GM12872 (cell line): ENCODE results near the gene C1orf35.

ENCODE experiments used
- TF ChIP-seq, protein P1 (sequence below): IDR thresholded peaks from 3 replicates; pipeline ENCODE4 v1.5.1; 2011; ENCODE audit warnings: low read depth, mild to moderate bottlenecking, low read length, moderate library complexity; ENCODE audit not compliant: insufficient read depth

Gene C1orf35

DNA sequence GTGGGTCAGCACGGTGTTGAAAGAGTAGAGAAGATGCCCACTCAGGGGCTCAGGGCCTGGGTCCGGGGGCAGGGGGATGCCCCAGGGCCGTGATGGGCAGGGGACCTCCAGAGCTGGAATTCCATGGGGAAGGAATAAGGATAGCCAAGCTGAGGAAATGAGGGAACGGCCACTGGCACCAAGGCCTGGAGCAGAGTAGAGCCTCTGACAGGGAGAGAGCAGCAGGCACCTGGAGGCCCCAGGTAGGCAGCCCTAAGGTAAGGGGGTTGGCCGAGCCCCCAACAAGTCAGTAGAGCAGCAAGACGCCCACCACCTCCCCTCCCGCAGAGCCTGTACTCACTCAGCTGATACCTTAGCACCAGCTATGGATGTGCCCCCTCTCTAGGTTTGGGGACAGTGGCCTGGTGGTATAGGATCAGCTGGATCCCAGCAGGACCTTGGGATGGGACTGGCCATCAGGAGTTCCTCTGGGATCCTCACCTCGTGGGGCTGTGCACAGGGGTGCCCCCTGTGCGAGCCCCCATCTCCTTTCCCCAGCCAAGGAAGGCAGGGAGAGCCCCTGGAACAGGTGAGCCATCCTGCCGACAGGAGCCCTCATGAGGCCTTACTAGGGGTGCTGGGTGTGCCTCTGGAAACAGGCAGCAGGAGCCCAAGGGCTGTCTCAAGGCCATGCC, 41.6 kb downstream of the C1orf35 start:
- TF ChIP-seq, protein P1, sequence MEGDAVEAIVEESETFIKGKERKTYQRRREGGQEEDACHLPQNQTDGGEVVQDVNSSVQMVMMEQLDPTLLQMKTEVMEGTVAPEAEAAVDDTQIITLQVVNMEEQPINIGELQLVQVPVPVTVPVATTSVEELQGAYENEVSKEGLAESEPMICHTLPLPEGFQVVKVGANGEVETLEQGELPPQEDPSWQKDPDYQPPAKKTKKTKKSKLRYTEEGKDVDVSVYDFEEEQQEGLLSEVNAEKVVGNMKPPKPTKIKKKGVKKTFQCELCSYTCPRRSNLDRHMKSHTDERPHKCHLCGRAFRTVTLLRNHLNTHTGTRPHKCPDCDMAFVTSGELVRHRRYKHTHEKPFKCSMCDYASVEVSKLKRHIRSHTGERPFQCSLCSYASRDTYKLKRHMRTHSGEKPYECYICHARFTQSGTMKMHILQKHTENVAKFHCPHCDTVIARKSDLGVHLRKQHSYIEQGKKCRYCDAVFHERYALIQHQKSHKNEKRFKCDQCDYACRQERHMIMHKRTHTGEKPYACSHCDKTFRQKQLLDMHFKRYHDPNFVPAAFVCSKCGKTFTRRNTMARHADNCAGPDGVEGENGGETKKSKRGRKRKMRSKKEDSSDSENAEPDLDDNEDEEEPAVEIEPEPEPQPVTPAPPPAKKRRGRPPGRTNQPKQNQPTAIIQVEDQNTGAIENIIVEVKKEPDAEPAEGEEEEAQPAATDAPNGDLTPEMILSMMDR: no peak

DNA sequence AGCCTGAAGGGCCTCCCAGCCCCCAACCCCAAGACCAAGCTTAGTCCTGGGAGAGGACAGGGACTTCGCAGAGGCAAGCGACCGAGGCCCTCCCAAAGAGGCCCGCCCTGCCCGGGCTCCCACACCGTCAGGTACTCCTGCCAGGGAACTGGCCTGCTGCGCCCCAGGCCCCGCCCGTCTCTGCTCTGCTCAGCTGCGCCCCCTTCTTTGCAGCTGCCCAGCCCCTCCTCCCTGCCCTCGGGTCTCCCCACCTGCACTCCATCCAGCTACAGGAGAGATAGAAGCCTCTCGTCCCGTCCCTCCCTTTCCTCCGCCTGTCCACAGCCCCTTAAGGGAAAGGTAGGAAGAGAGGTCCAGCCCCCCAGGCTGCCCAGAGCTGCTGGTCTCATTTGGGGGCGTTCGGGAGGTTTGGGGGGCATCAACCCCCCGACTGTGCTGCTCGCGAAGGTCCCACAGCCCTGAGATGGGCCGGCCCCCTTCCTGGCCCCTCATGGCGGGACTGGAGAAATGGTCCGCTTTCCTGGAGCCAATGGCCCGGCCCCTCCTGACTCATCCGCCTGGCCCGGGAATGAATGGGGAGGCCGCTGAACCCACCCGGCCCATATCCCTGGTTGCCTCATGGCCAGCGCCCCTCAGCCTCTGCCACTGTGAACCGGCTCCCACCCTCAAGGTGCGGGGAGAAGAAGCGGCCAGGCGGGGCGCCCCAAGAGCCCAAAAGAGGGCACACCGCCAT, 42.5 kb downstream of the C1orf35 start:
- TF ChIP-seq, protein P1: no peak

DNA sequence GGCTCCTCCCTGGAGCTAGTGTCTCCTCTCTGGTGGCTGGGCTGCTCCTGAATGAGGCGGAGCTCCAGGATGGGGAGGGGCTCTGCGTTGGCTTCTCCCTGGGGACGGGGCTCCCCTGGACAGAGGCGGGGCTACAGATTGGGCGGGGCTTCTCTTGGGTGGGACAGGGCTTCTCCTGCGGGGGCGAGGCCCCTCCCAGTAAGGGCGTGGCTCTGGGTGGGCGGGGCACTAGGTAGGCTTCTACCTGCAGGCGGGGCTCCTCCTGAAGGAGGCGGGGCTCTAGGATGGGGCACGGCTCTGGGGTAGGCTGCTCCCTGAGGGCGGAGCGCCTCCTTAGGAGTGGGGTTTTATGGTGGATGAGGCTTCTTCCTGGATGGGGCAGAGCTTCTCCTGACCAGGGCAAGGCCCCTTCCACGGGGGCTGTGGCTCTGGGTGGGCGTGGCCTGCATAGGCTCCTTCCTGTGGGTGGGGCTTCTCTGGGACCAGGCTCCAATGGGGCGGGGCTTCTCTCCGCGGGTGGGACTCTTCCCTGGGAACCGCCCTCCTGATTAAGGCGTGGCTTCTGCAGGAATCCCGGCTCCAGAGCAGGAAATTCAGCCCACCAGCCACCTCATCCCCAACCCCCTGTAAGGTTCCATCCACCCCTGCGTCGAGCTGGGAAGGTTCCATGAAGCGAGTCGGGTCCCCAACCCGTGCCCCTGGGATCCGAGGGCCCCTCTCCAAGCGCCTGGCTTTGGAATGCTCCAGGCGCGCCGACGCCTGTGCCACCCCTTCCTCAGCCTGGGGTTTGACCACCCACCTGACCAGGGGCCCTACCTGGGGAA, 43.3 kb downstream of the C1orf35 start:
- TF ChIP-seq, protein P1: no peak

DNA sequence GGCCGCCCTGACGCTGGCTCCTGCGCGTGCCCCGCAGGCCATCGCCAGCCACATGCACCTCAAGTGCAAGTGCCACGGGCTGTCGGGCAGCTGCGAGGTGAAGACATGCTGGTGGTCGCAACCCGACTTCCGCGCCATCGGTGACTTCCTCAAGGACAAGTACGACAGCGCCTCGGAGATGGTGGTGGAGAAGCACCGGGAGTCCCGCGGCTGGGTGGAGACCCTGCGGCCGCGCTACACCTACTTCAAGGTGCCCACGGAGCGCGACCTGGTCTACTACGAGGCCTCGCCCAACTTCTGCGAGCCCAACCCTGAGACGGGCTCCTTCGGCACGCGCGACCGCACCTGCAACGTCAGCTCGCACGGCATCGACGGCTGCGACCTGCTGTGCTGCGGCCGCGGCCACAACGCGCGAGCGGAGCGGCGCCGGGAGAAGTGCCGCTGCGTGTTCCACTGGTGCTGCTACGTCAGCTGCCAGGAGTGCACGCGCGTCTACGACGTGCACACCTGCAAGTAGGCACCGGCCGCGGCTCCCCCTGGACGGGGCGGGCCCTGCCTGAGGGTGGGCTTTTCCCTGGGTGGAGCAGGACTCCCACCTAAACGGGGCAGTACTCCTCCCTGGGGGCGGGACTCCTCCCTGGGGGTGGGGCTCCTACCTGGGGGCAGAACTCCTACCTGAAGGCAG, 44.0 kb downstream of the C1orf35 start:
- TF ChIP-seq, protein P1: no peak

DNA sequence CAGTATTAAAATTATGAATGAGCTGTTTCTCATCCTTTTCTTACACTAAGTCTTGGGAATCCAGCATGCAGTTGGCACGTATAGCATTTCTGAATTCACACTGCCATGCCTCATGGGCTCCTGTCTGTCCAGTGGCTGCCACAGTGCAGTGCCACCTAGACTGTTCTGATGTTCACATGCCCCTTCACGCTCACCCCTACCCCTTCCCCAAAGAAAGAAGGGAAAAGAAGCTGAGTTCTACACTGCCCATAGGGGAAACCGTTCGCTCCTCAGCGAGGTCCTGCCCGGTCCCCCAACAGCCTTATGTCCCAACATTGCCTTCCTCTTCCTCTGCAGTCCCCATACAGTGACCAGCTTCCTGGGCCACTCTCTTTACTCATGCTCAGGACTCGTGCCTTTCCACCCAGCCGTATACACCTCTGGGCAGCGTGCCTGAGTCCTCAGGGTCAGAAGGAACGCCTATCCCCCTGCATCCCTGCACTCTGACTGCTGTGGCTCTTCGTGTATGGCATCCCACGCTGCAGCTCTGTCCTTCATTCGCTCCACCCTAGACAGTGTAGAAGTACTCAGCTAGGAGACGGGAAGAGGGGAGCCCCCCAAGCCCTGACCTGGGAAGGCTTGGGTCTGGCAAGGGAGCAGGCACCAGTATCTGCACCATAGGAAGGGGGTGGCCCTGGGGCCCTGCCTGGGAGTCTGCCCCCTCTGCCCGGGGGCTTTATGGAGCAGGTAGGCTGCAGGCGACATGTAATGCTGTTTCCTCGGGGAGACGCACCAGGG, 44.8 kb downstream of the C1orf35 start:
- TF ChIP-seq, protein P1: no peak
